ENCODE results near the gene PPARG. TPM values are rescaled to one million over a fixed set of nuclear protein-coding genes. Genes with fewer than 3 reads are reported as not detected.

PPARG gene
- polyA plus RNA-seq, 1 donor = 10.4 TPM

- H3K27me3 ChIP-seq (ENCODE audit: control insufficient read depth, insufficient read depth, low read length) = no peaks in the 10 kb centered on the region
- H3K27ac ChIP-seq (ENCODE audit: low read length) = no peak overlapping the region
- H3K9me3 ChIP-seq (ENCODE audit: control insufficient read depth, low read depth, low read length) = no peaks in the 10 kb centered on the region
- H3K4me3 ChIP-seq (ENCODE audit: low read length) = no peak overlapping the region
- WGBS (ENCODE audit: insufficient coverage, low lambda C conversion rate) = no CpG with 5 or more reads among the region's 8 CpGs
- no peak for DNase-seq
- no peaks in the 10 kb centered on the region for H3K36me3 ChIP-seq (ENCODE audit: control insufficient read depth, insufficient read depth, low read length)
- H3K4me1 ChIP-seq (ENCODE audit: control insufficient read depth, insufficient read depth, low read length) = peaks cover 22% of the 10 kb centered on the region
These were observed 170.0 kb downstream of the PPARG start for GRCh38 chr3:12458901-12459300.

GRCh38 chr3:12460127-12460526, 171.3 kb downstream of the PPARG start:
- Histone ChIP-seq H3K27ac (ENCODE audit: low read length) (no peak overlapping the region), H3K9me3 (ENCODE audit: control insufficient read depth, low read depth, low read length) (no peaks in the 10 kb centered on the region), H3K36me3 (ENCODE audit: control insufficient read depth, insufficient read depth, low read length) (no peaks in the 10 kb centered on the region), H3K27me3 (ENCODE audit: control insufficient read depth, insufficient read depth, low read length) (no peaks in the 10 kb centered on the region), H3K4me1 (ENCODE audit: control insufficient read depth, insufficient read depth, low read length) (peaks cover 26% of the 10 kb centered on the region), H3K4me3 (ENCODE audit: low read length) (no peak overlapping the region)
- WGBS (ENCODE audit: insufficient coverage, low lambda C conversion rate) = no CpG with 5 or more reads among the region's 3 CpGs
- peak in 1 of 2 donors; percentile 65 for DNase-seq

GRCh38 chr3:12461097-12461649, 172.3 kb downstream of the PPARG start:
- WGBS (ENCODE audit: insufficient coverage, low lambda C conversion rate) = no CpG with 5 or more reads among the region's 7 CpGs
- Histone ChIP-seq H3K4me3 (ENCODE audit: low read length) (no peak overlapping the region), H3K27me3 (ENCODE audit: control insufficient read depth, insufficient read depth, low read length) (no peaks in the 10 kb centered on the region), H3K9me3 (ENCODE audit: control insufficient read depth, low read depth, low read length) (no peaks in the 10 kb centered on the region), H3K4me1 (ENCODE audit: control insufficient read depth, insufficient read depth, low read length) (peaks cover 26% of the 10 kb centered on the region), H3K27ac (ENCODE audit: low read length) (no peak overlapping the region), H3K36me3 (ENCODE audit: control insufficient read depth, insufficient read depth, low read length) (no peaks in the 10 kb centered on the region)
- DNase-seq = no peak

GRCh38 chr3:12462159-12462947, 173.5 kb downstream of the PPARG start:
- Histone ChIP-seq H3K4me3 (ENCODE audit: low read length) (no peak overlapping the region), H3K9me3 (ENCODE audit: control insufficient read depth, low read depth, low read length) (no peaks in the 10 kb centered on the region), H3K27me3 (ENCODE audit: control insufficient read depth, insufficient read depth, low read length) (no peaks in the 10 kb centered on the region), H3K4me1 (ENCODE audit: control insufficient read depth, insufficient read depth, low read length) (peaks cover 26% of the 10 kb centered on the region), H3K36me3 (ENCODE audit: control insufficient read depth, insufficient read depth, low read length) (no peaks in the 10 kb centered on the region), H3K27ac (ENCODE audit: low read length) (peak overlapping the region; percentile 9)
- WGBS (ENCODE audit: insufficient coverage, low lambda C conversion rate) = no CpG with 5 or more reads among the region's 9 CpGs
- peak in 1 of 2 donors; percentile 79 for DNase-seq

- no CpG with 5 or more reads among the region's 1 CpG for WGBS (ENCODE audit: insufficient coverage, low lambda C conversion rate)
- H3K4me3 ChIP-seq (ENCODE audit: low read length) = no peak overlapping the region
- DNase-seq = no peak
- no peaks in the 10 kb centered on the region for H3K36me3 ChIP-seq (ENCODE audit: control insufficient read depth, insufficient read depth, low read length)
- H3K9me3 ChIP-seq (ENCODE audit: control insufficient read depth, low read depth, low read length) = no peaks in the 10 kb centered on the region
- no peak overlapping the region for H3K27ac ChIP-seq (ENCODE audit: low read length)
- H3K4me1 ChIP-seq (ENCODE audit: control insufficient read depth, insufficient read depth, low read length) = peaks cover 26% of the 10 kb centered on the region
- no peaks in the 10 kb centered on the region for H3K27me3 ChIP-seq (ENCODE audit: control insufficient read depth, insufficient read depth, low read length)
These were observed 174.8 kb downstream of the PPARG start for GRCh38 chr3:12463686-12464085.

GRCh38 chr3:12464181-12464580, 175.3 kb downstream of the PPARG start:
- Histone ChIP-seq H3K27me3 (ENCODE audit: control insufficient read depth, insufficient read depth, low read length) (no peaks in the 10 kb centered on the region), H3K36me3 (ENCODE audit: control insufficient read depth, insufficient read depth, low read length) (no peaks in the 10 kb centered on the region), H3K4me1 (ENCODE audit: control insufficient read depth, insufficient read depth, low read length) (peaks cover 26% of the 10 kb centered on the region), H3K27ac (ENCODE audit: low read length) (no peak overlapping the region), H3K4me3 (ENCODE audit: low read length) (no peak overlapping the region), H3K9me3 (ENCODE audit: control insufficient read depth, low read depth, low read length) (no peaks in the 10 kb centered on the region)
- DNase-seq = no peak

GRCh38 chr3:12465151-12465835, 176.4 kb downstream of the PPARG start:
- no peak overlapping the region for H3K27ac ChIP-seq (ENCODE audit: low read length)
- no peaks in the 10 kb centered on the region for H3K27me3 ChIP-seq (ENCODE audit: control insufficient read depth, insufficient read depth, low read length)
- 95% methylated on average over 7 of the region's 18 CpGs for WGBS (ENCODE audit: insufficient coverage, low lambda C conversion rate)
- peaks cover 24% of the 10 kb centered on the region for H3K4me1 ChIP-seq (ENCODE audit: control insufficient read depth, insufficient read depth, low read length)
- DNase-seq = no peak
- H3K9me3 ChIP-seq (ENCODE audit: control insufficient read depth, low read depth, low read length) = no peaks in the 10 kb centered on the region
- no peak overlapping the region for H3K4me3 ChIP-seq (ENCODE audit: low read length)
- H3K36me3 ChIP-seq (ENCODE audit: control insufficient read depth, insufficient read depth, low read length) = no peaks in the 10 kb centered on the region

- DNase-seq = no peak
- H3K27ac ChIP-seq (ENCODE audit: low read length) = no peak overlapping the region
These were observed 177.0 kb downstream of the PPARG start for GRCh38 chr3:12465836-12466225.

GRCh38 chr3:12467746-12468145, 178.9 kb downstream of the PPARG start:
- no peaks in the 10 kb centered on the region for H3K9me3 ChIP-seq (ENCODE audit: control insufficient read depth, low read depth, low read length)
- H3K36me3 ChIP-seq (ENCODE audit: control insufficient read depth, insufficient read depth, low read length) = no peaks in the 10 kb centered on the region
- peaks cover 14% of the 10 kb centered on the region for H3K4me1 ChIP-seq (ENCODE audit: control insufficient read depth, insufficient read depth, low read length)
- H3K27ac ChIP-seq (ENCODE audit: low read length) = no peak overlapping the region
- H3K27me3 ChIP-seq (ENCODE audit: control insufficient read depth, insufficient read depth, low read length) = no peaks in the 10 kb centered on the region
- WGBS (ENCODE audit: insufficient coverage, low lambda C conversion rate) = no CpG with 5 or more reads among the region's 2 CpGs
- no peak for DNase-seq
- no peak overlapping the region for H3K4me3 ChIP-seq (ENCODE audit: low read length)

More at GRCh38 chr3:12465836-12466225, 177.0 kb downstream of the PPARG start:
- no peaks in the 10 kb centered on the region for H3K9me3 ChIP-seq (ENCODE audit: control insufficient read depth, low read depth, low read length)
- peaks cover 19% of the 10 kb centered on the region for H3K4me1 ChIP-seq (ENCODE audit: control insufficient read depth, insufficient read depth, low read length)
- H3K4me3 ChIP-seq (ENCODE audit: low read length) = no peak overlapping the region
- H3K27me3 ChIP-seq (ENCODE audit: control insufficient read depth, insufficient read depth, low read length) = no peaks in the 10 kb centered on the region
- no CpG with 5 or more reads among the region's 4 CpGs for WGBS (ENCODE audit: insufficient coverage, low lambda C conversion rate)
- H3K36me3 ChIP-seq (ENCODE audit: control insufficient read depth, insufficient read depth, low read length) = no peaks in the 10 kb centered on the region

- Histone ChIP-seq H3K27me3 (ENCODE audit: control insufficient read depth, insufficient read depth, low read length) (no peaks in the 10 kb centered on the region), H3K4me3 (ENCODE audit: low read length) (no peak overlapping the region), H3K36me3 (ENCODE audit: control insufficient read depth, insufficient read depth, low read length) (no peaks in the 10 kb centered on the region), H3K27ac (ENCODE audit: low read length) (no peak overlapping the region), H3K9me3 (ENCODE audit: control insufficient read depth, low read depth, low read length) (no peaks in the 10 kb centered on the region), H3K4me1 (ENCODE audit: control insufficient read depth, insufficient read depth, low read length) (peaks cover 14% of the 10 kb centered on the region)
- no CpG with 5 or more reads among the region's 6 CpGs for WGBS (ENCODE audit: insufficient coverage, low lambda C conversion rate)
- DNase-seq = no peak
These were observed 179.4 kb downstream of the PPARG start for GRCh38 chr3:12468276-12468675.

All from large intestine (tissue), 3 donors.